K562 (cell line): ENCODE measurements around the gene SLC34A3.

Experiments used
- BRCA1 ChIP-seq, 2 experiments: fragments of 450-650 bp in 1 of 2; sonication (generic) in 1 of 2; formaldehyde crosslinking in 1 of 2; IDR thresholded peaks; 2 replicates each; pipeline versions ENCODE4 v1.5.0 to v1.6.1; 2017 to 2020; ENCODE audit warnings: mild to moderate bottlenecking in 1 of 2, missing genetic modification reagents in 1 of 2
- CTCF ChIP-seq, 3 experiments: IDR thresholded peaks in 2 of 3; conservative IDR thresholded peaks in 1 of 3; 2 replicates each; pipeline ENCODE4 v1.5.1; 2011 to 2012; ENCODE audit warnings: low read length in 3 of 3, mild to moderate bottlenecking in 3 of 3, control low read depth in 2 of 3, improper control_type of control experiment in 1 of 3, inconsistent platforms in 1 of 3, low read depth in 1 of 3, mixed read lengths in 1 of 3, moderate library complexity in 1 of 3; ENCODE audit not compliant: insufficient read depth in 2 of 3
- HNRNPK ChIP-seq: fragments of 200-400 bp; formaldehyde crosslinking; IDR thresholded peaks from one replicate; pipeline ENCODE4 v1.6.1; 2018; ENCODE audit warnings: mild to moderate bottlenecking, low read depth, low read length; ENCODE audit not compliant: poor library complexity, severe bottlenecking
- MAFF ChIP-seq: IDR thresholded peaks from 2 replicates; pipeline ENCODE4 v1.6.1; 2012; ENCODE audit warnings: low read length, improper control_type of control experiment
- POLR2A ChIP-seq: fragments of 450-650 bp; conservative IDR thresholded peaks from 2 replicates; pipeline ENCODE4 v1.6.1; 2016
- SP1 ChIP-seq: sonication (generic); formaldehyde crosslinking; IDR thresholded peaks from 2 replicates; pipeline ENCODE4 v1.8.1; 2022; ENCODE audit warnings: mild to moderate bottlenecking, missing genetic modification reagents
- USF2 ChIP-seq: sonication (generic); formaldehyde crosslinking; IDR thresholded peaks from 2 replicates; pipeline ENCODE4 v1.5.0; 2020; ENCODE audit warnings: missing genetic modification reagents
- YY1 ChIP-seq, 3 experiments: IDR thresholded peaks; 2 replicates each; pipeline ENCODE4 v1.6.1; 2011; ENCODE audit warnings: low read length in 2 of 3, mild to moderate bottlenecking in 2 of 3, moderate library complexity in 2 of 3, borderline replicate concordance in 1 of 3, control low read depth in 1 of 3, low read depth in 1 of 3; ENCODE audit not compliant: insufficient read depth in 3 of 3, insufficient replicate concordance in 2 of 3, control insufficient read depth in 1 of 3, insufficient read length in 1 of 3; ENCODE audit errors: extremely low read depth in 1 of 3
- ZFP1 ChIP-seq: fragments of 450-650 bp; formaldehyde crosslinking; IDR thresholded peaks from 2 replicates; pipeline ENCODE4 v1.4.0; 2020; ENCODE audit warnings: mild to moderate bottlenecking, mixed read lengths
- ZNF143 ChIP-seq: sonication (generic); formaldehyde crosslinking; IDR thresholded peaks from 2 replicates; pipeline ENCODE4 v1.9.0; 2022; ENCODE audit warnings: mild to moderate bottlenecking, missing genetic modification reagents
- ZNF696 ChIP-seq: fragments of 250-450 bp; sonication (Bioruptor Pico); conservative IDR thresholded peaks from 2 replicates; pipeline ENCODE4 v1.4.0; 2020; ENCODE audit warnings: mild to moderate bottlenecking, moderate library complexity
- TF ChIP-seq, protein P1 (sequence below): fragments of 450-650 bp; formaldehyde crosslinking; IDR thresholded peaks from 2 replicates; pipeline ENCODE4 v1.4.0; 2022; ENCODE audit warnings: missing genetic modification characterization

DNA sequence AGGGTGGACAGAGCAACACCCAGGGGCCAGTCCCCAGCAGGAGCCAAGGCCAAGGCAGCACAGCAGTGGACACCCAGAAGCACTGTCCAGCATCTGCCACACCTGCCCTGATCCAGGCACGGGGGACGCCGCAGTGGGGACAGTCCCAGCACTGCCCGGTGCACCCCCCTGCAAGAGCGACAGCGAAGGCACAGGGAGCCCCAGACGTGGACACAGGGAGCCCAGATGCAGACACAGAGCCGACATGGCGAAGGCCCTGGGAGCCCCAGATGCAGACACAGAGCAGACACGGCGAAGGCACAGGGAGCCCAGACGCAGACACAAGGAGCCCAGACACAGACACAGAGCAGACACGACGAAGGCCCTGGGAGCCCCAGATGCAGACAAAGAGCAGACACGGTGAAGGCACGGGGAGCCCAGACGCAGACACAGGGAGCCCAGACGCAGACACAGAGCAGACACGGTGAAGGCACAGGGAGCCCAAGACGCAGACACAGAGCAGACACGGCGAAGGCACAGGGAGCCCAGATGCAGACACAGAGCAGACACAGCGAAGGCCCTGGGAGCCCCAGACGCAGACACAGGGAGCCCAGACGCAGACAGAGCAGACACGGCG lies 46.6 kb upstream of the SLC34A3 start:
- TF ChIP-seq, protein P1, sequence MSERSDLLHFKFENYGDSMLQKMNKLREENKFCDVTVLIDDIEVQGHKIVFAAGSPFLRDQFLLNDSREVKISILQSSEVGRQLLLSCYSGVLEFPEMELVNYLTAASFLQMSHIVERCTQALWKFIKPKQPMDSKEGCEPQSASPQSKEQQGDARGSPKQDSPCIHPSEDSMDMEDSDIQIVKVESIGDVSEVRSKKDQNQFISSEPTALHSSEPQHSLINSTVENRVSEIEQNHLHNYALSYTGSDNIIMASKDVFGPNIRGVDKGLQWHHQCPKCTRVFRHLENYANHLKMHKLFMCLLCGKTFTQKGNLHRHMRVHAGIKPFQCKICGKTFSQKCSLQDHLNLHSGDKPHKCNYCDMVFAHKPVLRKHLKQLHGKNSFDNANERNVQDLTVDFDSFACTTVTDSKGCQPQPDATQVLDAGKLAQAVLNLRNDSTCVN, result no peak
- TF ChIP-seq CTCF (IDR thresholded peaks at IDR 0.05 in 2 of 3, conservative IDR thresholded peaks at IDR 0.05 in 1 of 3; ENCODE audit: insufficient read depth in 2 of 3, low read depth in 1 of 3, low read length in 3 of 3) (no peak), ZNF696 (no peak), MAFF (no peak), POLR2A (no peak), SP1 (CRISPR knock-in tag) (no peak), YY1 (IDR thresholded peaks at IDR 0.05; ENCODE audit: borderline replicate concordance in 1 of 3, control insufficient read depth in 1 of 3, extremely low read depth in 1 of 3, insufficient read depth in 3 of 3, insufficient read length in 1 of 3, insufficient replicate concordance in 2 of 3, low read depth in 1 of 3, low read length in 2 of 3) (no peak), ZNF143 (CRISPR knock-in tag) (no peak), USF2 (CRISPR knock-in tag) (no peak), HNRNPK (no peak), BRCA1 (IDR thresholded peaks at IDR 0.05) (no peak), BRCA1 (CRISPR knock-in tag; IDR thresholded peaks at IDR 0.05) (no peak), ZFP1 (no peak)
